HG02981 (cell line): Measurements from ENCODE around the gene NATD1.
"Not testable (repeated sequence)": the region's sequence is repeated elsewhere in the genome, so short reads cannot be mapped to it uniquely, and the experiment has no call there.

Experiments used
- ATAC-seq: cut with Tn5 transposase; IDR thresholded peaks from one replicate; pipeline ENCODE4 v1.9.1; 2021; ENCODE audit warnings: mild to moderate bottlenecking, moderate library complexity; ENCODE audit not compliant: unreplicated experiment

The NATD1 gene

DNA sequence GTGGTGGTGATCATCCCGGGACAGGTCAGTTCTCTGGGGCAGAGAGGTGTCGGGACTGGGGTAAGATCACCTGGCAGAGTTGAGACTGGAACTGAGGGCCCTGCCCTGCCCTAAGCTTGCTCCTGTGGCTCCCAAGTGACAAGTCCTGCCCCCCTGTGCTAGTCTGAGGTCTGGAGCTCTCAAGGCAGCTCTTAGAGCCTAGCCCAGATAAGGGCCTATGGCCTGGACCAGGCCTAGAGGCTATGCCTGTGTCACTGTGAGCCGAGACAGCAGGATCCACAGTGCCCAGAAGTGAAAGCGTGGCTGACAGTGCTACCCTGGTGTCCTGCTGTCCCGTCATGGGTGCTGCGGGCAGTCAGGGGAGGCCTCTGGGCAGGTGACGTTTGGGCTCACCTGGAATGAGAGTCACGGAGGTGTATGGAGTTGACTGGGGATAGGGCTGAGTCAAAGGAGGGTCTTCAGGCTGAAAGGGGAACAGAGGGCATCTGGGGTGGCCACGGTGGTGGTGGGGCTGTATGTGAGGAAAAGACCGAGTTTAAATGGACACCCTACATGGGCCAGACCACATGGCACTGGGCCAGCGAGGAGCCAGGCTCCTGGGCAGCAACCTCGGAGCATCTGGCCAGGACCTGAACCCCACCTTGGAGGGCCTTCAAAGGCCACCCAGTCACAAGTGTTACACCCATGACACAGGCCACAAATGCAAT, 5.5 kb downstream of the NATD1 start:
- no peak for ATAC-seq

DNA sequence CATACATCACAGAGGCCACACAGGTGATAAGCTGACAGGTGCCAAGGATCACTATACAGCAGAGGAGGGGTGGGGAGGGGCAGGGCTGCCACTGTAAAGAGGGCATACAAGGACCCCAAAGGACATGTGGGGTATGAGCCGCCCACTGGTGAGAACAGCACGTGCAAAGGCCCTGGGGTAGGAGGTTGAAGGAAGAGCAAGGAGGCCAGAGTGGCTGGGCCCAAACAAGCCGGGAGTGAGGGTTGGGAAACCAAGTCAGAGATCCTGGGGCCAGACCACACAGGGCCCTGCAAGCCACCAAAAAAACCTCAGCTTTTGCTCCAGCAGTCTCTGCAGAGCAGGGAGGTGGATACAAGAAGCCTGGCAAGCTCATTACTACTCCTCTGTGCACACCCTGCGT, 6.5 kb downstream of the NATD1 start:
- ATAC-seq = no peak

- no peak for ATAC-seq
Observed at GRCh38 chr17:21245639-21246084, 7.5 kb downstream of the NATD1 start.

GRCh38 chr17:21243516-21244303, 9.5 kb downstream of the NATD1 start:
- no peak for ATAC-seq

DNA sequence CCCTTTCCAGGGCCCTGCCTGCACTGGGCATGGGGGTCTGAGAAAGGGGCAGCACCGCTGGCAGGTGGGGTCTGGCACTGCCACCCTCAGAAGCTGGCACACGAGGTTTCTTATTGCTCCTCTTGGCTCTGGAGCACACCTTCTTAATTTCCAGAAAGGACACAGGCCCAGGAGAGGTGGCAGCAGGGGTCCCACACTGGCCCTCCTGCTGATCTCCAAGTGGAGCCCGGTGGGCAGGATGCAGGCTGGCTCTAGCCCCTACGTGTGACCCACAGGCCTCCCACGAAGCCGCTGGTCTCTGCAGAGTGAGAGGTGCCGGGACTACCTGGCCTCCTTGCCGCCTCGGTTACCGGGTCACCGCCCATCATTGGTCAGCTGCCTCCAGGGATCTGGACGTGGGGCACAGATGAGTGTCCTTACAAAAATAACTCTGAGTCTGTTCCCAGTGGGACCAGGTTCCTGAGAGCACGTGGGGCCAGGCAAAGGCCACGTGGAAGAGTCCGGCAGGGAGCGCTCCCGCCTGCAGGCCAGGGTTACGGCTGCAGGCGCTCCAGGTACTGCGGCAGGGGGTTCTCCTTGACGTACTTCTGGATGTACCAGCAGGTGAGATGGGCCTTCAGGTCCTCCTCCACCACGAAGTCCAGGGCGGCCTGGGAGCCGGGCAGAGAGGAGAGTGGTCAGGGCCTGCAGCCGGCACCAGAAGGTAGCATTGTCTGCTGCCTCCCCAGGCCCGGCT, 10.3 kb downstream of the NATD1 start:
- ATAC-seq = no peak

DNA sequence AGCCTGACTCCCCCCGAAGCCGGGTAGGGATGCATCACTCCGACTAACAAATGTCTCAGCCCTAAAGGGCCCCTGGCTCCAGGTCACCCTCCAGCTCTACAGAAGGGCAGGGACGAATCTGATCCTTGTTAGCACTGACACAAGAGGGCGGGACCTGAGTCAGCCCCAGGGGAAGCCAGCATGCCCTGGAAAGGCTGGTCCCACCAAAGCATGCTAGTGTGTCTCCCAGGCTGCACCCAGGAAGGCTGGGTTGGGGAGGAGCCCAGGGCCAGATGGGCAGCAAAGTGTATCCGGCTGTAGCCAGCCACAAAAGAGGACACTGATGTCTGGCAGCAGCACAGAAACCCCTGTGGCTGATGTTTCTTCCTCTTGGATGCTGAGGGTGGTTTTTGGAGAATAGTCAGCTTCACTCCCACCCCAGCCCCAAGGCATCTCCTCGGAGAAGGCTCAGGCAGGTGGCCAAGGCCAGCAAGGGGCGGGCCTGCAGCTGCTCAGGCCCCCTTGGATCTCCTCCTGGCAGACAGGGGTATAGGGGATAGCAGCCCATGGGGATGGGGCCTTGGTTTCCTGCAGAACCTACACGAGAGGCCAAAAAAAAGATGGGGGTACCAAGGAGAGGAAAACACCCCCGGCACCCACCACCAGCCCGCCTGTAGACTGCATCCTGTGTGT, 11.0 kb downstream of the NATD1 start:
- no peak for ATAC-seq

- ATAC-seq = no peak
Observed at GRCh38 chr17:21241564-21241963, 11.6 kb downstream of the NATD1 start.

GRCh38 chr17:21240369-21241055, 12.7 kb downstream of the NATD1 start:
- no peak for ATAC-seq

DNA sequence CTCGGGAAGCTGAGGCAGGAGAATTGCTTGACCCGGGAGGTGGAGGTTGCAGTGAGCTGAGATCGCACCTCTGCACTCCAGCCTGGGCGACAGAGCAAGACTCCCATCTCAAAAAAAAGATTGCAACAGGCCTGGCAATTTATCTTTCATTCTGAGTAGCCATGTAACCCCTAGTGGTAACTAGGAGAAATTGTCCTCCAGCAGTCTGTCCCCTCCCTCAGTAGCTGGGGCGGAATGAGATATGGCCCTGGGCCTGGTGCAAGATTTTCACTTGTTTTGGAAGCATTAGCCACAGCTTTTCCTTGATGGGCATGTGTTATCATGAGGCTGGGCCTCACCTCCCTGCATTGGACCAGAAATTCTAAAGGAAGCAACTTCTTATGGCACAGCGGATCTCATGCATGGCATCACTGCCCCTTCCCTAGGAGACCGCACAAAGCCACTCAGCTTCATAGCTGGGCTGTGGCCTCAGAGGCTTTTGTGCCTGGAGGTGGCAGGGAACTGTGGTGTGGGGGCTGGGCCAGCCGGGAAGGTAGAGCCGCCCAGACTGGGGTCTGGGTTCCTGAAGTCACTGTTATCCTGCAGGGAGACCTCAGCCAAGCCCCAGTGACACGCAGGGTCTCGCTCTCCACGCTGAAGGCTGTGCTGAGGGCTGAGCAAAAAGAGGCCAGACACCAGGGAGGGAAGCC, 13.4 kb downstream of the NATD1 start:
- ATAC-seq = no peak

DNA sequence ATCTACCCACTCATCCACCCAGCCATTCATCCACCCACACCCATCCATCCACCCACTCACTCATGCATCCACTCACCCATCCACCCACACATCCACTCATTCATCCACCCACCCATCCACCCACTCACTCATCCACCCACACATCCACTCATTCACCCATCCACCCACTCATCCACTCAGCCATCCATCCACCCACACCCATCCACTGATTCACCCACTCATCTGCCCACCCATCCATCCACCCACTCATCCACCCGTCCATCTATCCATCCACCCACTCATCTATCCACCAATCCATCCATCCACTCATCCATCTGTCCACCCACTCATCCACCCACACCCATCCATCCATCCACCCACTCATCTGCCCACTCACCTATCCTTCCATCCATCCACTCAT, 17.3 kb downstream of the NATD1 start:
- ATAC-seq = no peak

- no peak for ATAC-seq
Observed at GRCh38 chr17:21233581-21234347, 19.4 kb downstream of the NATD1 start.

- ATAC-seq = no peak
Observed at GRCh38 chr17:21232033-21232749, 21.0 kb downstream of the NATD1 start.

GRCh38 chr17:21231533-21231932, 21.7 kb downstream of the NATD1 start:
- no peak for ATAC-seq

DNA sequence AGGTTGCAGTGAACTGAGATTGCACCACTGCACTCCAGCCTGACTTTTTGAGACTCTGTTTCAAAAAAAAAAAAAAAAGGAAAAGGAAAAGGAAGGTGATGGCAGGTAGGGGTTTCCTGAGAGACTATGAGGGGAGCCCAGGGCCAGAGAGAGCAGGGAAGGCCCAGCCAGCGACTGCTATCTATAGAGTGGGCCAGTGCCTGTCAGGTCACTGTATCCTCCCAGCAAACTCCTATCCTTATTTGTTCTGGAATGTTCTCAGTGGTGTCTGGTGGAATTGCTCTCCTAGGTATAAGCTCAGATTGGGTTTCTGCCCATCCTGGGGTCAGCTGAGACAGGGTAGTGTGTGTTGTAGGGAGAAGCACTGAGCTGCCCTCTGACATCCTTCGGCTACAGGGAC, 24.4 kb downstream of the NATD1 start:
- ATAC-seq = no peak

DNA sequence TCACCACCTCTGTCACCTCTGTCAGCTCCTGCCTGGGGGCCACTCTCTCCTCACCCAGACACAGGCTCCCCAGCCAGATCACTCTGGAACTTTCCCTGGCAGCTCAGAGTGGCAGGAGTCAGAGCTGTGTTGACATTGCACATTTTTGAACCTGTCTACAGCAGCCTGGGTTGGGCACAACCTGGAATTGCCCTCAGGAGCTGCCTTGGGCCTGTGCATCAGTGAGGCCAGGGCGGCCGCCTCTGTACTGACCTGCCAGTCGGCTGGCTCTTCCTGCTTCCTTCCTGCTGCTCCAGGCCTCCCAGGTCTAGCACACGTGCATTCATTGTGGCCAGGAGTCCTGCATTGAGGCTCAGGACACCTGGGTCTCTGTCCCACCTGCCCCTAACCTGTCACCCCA, 25.1 kb downstream of the NATD1 start:
- no peak for ATAC-seq

DNA sequence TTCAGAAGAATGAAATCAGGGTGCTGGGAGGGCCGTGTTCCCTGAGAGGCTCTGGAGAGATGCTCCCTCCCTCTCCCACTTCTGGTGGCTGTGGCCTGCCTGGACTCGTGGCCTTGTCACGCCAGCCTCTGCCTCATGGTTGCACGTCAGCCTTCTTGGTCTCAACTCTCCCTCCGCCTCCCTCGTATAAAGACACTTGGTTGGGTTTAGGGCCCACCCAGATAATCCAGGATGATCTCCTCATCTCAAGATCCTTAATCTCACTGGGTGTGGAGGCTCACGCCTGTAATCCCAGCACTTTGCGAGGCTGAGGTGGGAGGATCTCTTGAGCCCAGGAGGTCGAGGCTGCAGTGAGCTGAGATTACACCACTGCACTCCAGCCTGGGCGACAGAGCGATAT, 25.9 kb downstream of the NATD1 start:
- not testable (repeated sequence) for ATAC-seq

DNA sequence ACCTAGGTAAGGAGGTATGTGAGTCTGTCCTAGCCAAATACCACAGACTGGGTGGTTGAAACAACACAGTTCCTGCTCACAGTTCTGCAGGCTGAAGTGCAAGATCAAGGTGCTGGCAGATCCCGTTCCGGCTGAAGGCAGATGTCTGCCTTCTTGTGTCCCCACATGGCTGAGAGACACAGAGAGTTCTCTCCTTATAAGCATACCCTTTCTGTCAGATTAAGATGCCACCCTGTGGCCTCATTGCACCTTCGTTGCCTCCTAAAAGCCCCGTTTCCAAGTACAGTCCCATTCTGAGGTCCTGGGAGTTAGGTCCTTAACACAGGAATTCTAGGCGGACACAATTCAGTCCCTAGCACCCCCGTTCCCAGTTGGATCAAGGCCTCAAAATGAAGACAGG, 30.1 kb downstream of the NATD1 start:
- no peak for ATAC-seq

GRCh38 chr17:21218831-21219380, 34.3 kb downstream of the NATD1 start:
- ATAC-seq = no peak
